PC-3 (cell line): ENCODE data around the gene WDR45B.

Source experiments
- EZH2phosphoT487 ChIP-seq: fragments of 300-600 bp; sonication (generic); IDR thresholded peaks from 2 replicates; pipeline ENCODE4 v1.6.1; 2018; ENCODE audit warnings: mild to moderate bottlenecking, antibody characterized with exemption, low read length, borderline replicate concordance
- TF ChIP-seq, protein P1 (sequence below): fragments of 300-600 bp; sonication (generic); conservative IDR thresholded peaks from 2 replicates; pipeline ENCODE4 v1.5.1; 2017; ENCODE audit warnings: antibody characterized with exemption, low read depth, mild to moderate bottlenecking, low read length

DNA sequence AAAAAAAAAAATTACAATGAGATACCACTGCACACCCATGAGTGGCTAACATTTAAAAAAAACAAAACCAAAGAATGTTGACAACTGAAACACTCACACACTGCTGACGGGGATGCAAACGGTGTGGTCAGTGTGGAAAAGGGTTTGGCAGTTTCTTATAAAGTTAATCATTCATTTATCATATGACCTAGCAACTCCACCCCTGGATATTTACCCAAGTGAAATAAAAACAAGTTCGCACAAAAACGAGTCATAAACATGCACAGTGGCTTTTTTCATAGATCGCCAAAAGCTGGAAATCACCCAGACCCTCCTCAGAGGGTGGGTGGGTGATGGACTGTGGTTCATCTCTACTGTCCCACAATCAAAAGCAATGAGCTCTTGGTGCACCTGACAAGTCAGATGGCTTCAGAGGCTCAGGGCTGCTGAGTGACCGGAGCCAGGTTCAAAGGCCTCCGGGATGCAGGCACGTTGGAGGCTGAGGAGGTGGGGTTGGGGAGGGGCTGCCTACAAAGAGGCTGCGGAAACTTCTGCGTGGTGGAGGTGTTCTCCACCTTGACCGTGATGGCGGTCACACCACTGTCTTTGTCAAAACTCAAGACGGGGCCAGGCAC lies 36.1 kb upstream of the WDR45B start:
- TF ChIP-seq, protein P1, sequence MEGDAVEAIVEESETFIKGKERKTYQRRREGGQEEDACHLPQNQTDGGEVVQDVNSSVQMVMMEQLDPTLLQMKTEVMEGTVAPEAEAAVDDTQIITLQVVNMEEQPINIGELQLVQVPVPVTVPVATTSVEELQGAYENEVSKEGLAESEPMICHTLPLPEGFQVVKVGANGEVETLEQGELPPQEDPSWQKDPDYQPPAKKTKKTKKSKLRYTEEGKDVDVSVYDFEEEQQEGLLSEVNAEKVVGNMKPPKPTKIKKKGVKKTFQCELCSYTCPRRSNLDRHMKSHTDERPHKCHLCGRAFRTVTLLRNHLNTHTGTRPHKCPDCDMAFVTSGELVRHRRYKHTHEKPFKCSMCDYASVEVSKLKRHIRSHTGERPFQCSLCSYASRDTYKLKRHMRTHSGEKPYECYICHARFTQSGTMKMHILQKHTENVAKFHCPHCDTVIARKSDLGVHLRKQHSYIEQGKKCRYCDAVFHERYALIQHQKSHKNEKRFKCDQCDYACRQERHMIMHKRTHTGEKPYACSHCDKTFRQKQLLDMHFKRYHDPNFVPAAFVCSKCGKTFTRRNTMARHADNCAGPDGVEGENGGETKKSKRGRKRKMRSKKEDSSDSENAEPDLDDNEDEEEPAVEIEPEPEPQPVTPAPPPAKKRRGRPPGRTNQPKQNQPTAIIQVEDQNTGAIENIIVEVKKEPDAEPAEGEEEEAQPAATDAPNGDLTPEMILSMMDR: no peak
- TF ChIP-seq EZH2phosphoT487: no peak
